ENCODE results near the gene TMEM51.
A peak's percentile ranks its signal among the peaks of the same experiment; 100 is the strongest.

Gene TMEM51

GRCh38 chr1:15213341-15213821 lies 59.8 kb downstream of the TMEM51 start:
- Histone ChIP-seq H3K18ac (ENCODE audit: low read length) (no peak overlapping the region), H2BK5ac (ENCODE audit: low read depth, low read length, poor library complexity) (peak overlapping the region; percentile 27), H3K79me2 (ENCODE audit: control insufficient read depth, insufficient read depth, low read length, poor library complexity) (peaks cover 5% of the 10 kb centered on the region), H2AFZ (ENCODE audit: insufficient read depth, low read length, poor library complexity) (no peak overlapping the region), H3K36me3 (ENCODE audit: control insufficient read depth in 1 of 2, insufficient read depth in 2 of 2, low read length in 2 of 2) (no peaks in the 10 kb centered on the region), H4K91ac (ENCODE audit: low read depth, low read length) (peak overlapping the region; percentile 46), H3K4me3 (ENCODE audit: low read depth, low read length) (no peak overlapping the region), H3K9ac (ENCODE audit: low read length) (no peak overlapping the region), H3K27me3 (ENCODE audit: insufficient read depth, low read length) (no peaks in the 10 kb centered on the region), H3K79me1 (ENCODE audit: low read length) (peaks cover 12% of the 10 kb centered on the region), H2AK5ac (ENCODE audit: low read length) (no peak overlapping the region), H3K4me2 (ENCODE audit: low read length) (no peak overlapping the region), H4K8ac (ENCODE audit: low read depth, low read length) (no peak overlapping the region), H2BK12ac (ENCODE audit: low read length) (peak overlapping the region; percentile 88), H3K9me3 (ENCODE audit: insufficient read depth, low read depth, low read length) (peaks cover 4% of the 10 kb centered on the region), H3K4me1 (ENCODE audit: control insufficient read depth in 1 of 2, insufficient read depth in 2 of 2, low read length in 2 of 2) (peaks cover 21% of the 10 kb centered on the region in 2 experiments), H3K23ac (ENCODE audit: low read length) (no peak overlapping the region), H3K27ac (ENCODE audit: low read depth, low read length) (peak overlapping the region; percentile 77), H3K14ac (ENCODE audit: low read length) (peak overlapping the region; percentile 16), H2BK120ac (ENCODE audit: insufficient read depth, low read length, poor library complexity) (peak overlapping the region; percentile 59), H4K12ac (ENCODE audit: low read depth, low read length) (no peak overlapping the region), H3K4ac (ENCODE audit: low read depth, low read length) (peak overlapping the region; percentile 2)
- DNase-seq = peak in 1 of 2 donors; percentile 12
- no CpG with 5 or more reads among the region's 7 CpGs for WGBS (ENCODE audit: extremely low coverage, insufficient coverage, insufficient read length)

- Histone ChIP-seq H3K4ac (ENCODE audit: low read depth, low read length) (no peak overlapping the region), H3K27ac (ENCODE audit: low read depth, low read length) (peak overlapping the region; percentile 91), H3K9me3 (ENCODE audit: insufficient read depth, low read depth, low read length) (peaks cover 6% of the 10 kb centered on the region), H2AK5ac (ENCODE audit: low read length) (no peak overlapping the region), H3K23ac (ENCODE audit: low read length) (no peak overlapping the region), H4K8ac (ENCODE audit: low read depth, low read length) (no peak overlapping the region), H4K91ac (ENCODE audit: low read depth, low read length) (peak overlapping the region; percentile 82), H3K9ac (ENCODE audit: low read length) (no peak overlapping the region), H4K12ac (ENCODE audit: low read depth, low read length) (no peak overlapping the region), H3K79me2 (ENCODE audit: control insufficient read depth, insufficient read depth, low read length, poor library complexity) (peaks cover 5% of the 10 kb centered on the region), H3K18ac (ENCODE audit: low read length) (no peak overlapping the region), H2BK12ac (ENCODE audit: low read length) (no peak overlapping the region), H3K4me3 (ENCODE audit: low read depth, low read length) (no peak overlapping the region), H3K36me3 (ENCODE audit: control insufficient read depth in 1 of 2, insufficient read depth in 2 of 2, low read length in 2 of 2) (peaks cover 5 to 6% of the 10 kb centered on the region in 2 experiments), H2BK120ac (ENCODE audit: insufficient read depth, low read length, poor library complexity) (peak overlapping the region; percentile 81), H3K4me1 (ENCODE audit: control insufficient read depth in 1 of 2, insufficient read depth in 2 of 2, low read length in 2 of 2) (peaks cover 21% of the 10 kb centered on the region in 2 experiments), H3K79me1 (ENCODE audit: low read length) (peaks cover 12% of the 10 kb centered on the region), H3K14ac (ENCODE audit: low read length) (no peak overlapping the region), H3K4me2 (ENCODE audit: low read length) (no peak overlapping the region), H2BK5ac (ENCODE audit: low read depth, low read length, poor library complexity) (peak overlapping the region; percentile 60), H2AFZ (ENCODE audit: insufficient read depth, low read length, poor library complexity) (no peak overlapping the region), H3K27me3 (ENCODE audit: insufficient read depth, low read length) (no peaks in the 10 kb centered on the region)
- no CpG with 5 or more reads among the region's 19 CpGs for WGBS (ENCODE audit: extremely low coverage, insufficient coverage, insufficient read length)
- DNase-seq = peak; percentile 49 to 54
Measured at GRCh38 chr1:15214527-15214926, 61.0 kb downstream of the TMEM51 start.

GRCh38 chr1:15215116-15215515 lies 61.6 kb downstream of the TMEM51 start:
- Histone ChIP-seq H3K4me2 (ENCODE audit: low read length) (peak overlapping the region; percentile 5), H3K4me3 (ENCODE audit: low read depth, low read length) (no peak overlapping the region), H2BK120ac (ENCODE audit: insufficient read depth, low read length, poor library complexity) (peak overlapping the region; percentile 81), H2BK12ac (ENCODE audit: low read length) (peak overlapping the region; percentile 93), H3K23ac (ENCODE audit: low read length) (no peak overlapping the region), H4K8ac (ENCODE audit: low read depth, low read length) (peak overlapping the region; percentile 36), H3K9me3 (ENCODE audit: insufficient read depth, low read depth, low read length) (peaks cover 8% of the 10 kb centered on the region), H3K18ac (ENCODE audit: low read length) (peak overlapping the region; percentile 48), H3K4me1 (ENCODE audit: control insufficient read depth in 1 of 2, insufficient read depth in 2 of 2, low read length in 2 of 2) (peaks cover 21% of the 10 kb centered on the region in 2 experiments), H3K14ac (ENCODE audit: low read length) (peak overlapping the region; percentile 63), H3K4ac (ENCODE audit: low read depth, low read length) (peak overlapping the region; percentile 37), H2AK5ac (ENCODE audit: low read length) (peak overlapping the region; percentile 50), H2AFZ (ENCODE audit: insufficient read depth, low read length, poor library complexity) (peak overlapping the region; percentile 47), H3K36me3 (ENCODE audit: control insufficient read depth in 1 of 2, insufficient read depth in 2 of 2, low read length in 2 of 2) (peaks cover 10% of the 10 kb centered on the region in 2 experiments), H4K91ac (ENCODE audit: low read depth, low read length) (peak overlapping the region; percentile 82), H3K79me1 (ENCODE audit: low read length) (peaks cover 12% of the 10 kb centered on the region), H4K12ac (ENCODE audit: low read depth, low read length) (peak overlapping the region; percentile 13), H3K79me2 (ENCODE audit: control insufficient read depth, insufficient read depth, low read length, poor library complexity) (peaks cover 5% of the 10 kb centered on the region), H3K9ac (ENCODE audit: low read length) (no peak overlapping the region), H3K27me3 (ENCODE audit: insufficient read depth, low read length) (no peaks in the 10 kb centered on the region), H3K27ac (ENCODE audit: low read depth, low read length) (peak overlapping the region; percentile 91), H2BK5ac (ENCODE audit: low read depth, low read length, poor library complexity) (peak overlapping the region; percentile 60)
- DNase-seq = no peak
- WGBS (ENCODE audit: extremely low coverage, insufficient coverage, insufficient read length) = no CpG with 5 or more reads among the region's 23 CpGs

GRCh38 chr1:15217654-15218053 lies 64.1 kb downstream of the TMEM51 start:
- Histone ChIP-seq H2AFZ (ENCODE audit: insufficient read depth, low read length, poor library complexity) (no peak overlapping the region), H3K4me1 (ENCODE audit: control insufficient read depth in 1 of 2, insufficient read depth in 2 of 2, low read length in 2 of 2) (peaks cover 18 to 19% of the 10 kb centered on the region in 2 experiments), H2BK120ac (ENCODE audit: insufficient read depth, low read length, poor library complexity) (no peak overlapping the region), H3K27me3 (ENCODE audit: insufficient read depth, low read length) (no peaks in the 10 kb centered on the region), H4K8ac (ENCODE audit: low read depth, low read length) (no peak overlapping the region), H3K4ac (ENCODE audit: low read depth, low read length) (no peak overlapping the region), H3K79me1 (ENCODE audit: low read length) (peaks cover 12% of the 10 kb centered on the region), H3K27ac (ENCODE audit: low read depth, low read length) (no peak overlapping the region), H4K12ac (ENCODE audit: low read depth, low read length) (no peak overlapping the region), H3K23ac (ENCODE audit: low read length) (no peak overlapping the region), H2BK5ac (ENCODE audit: low read depth, low read length, poor library complexity) (no peak overlapping the region), H3K36me3 (ENCODE audit: control insufficient read depth in 1 of 2, insufficient read depth in 2 of 2, low read length in 2 of 2) (peaks cover 10% of the 10 kb centered on the region in 2 experiments), H3K79me2 (ENCODE audit: control insufficient read depth, insufficient read depth, low read length, poor library complexity) (peaks cover 5% of the 10 kb centered on the region), H3K4me3 (ENCODE audit: low read depth, low read length) (no peak overlapping the region), H3K9me3 (ENCODE audit: insufficient read depth, low read depth, low read length) (peaks cover 8% of the 10 kb centered on the region), H3K18ac (ENCODE audit: low read length) (no peak overlapping the region), H3K9ac (ENCODE audit: low read length) (no peak overlapping the region), H2AK5ac (ENCODE audit: low read length) (no peak overlapping the region), H4K91ac (ENCODE audit: low read depth, low read length) (no peak overlapping the region), H2BK12ac (ENCODE audit: low read length) (no peak overlapping the region), H3K4me2 (ENCODE audit: low read length) (no peak overlapping the region), H3K14ac (ENCODE audit: low read length) (no peak overlapping the region)
- WGBS (ENCODE audit: extremely low coverage, insufficient coverage, insufficient read length) = no CpG with 5 or more reads among the region's 1 CpG
- DNase-seq = no peak
